GM21723 (cell line): ENCODE data around the gene RABL6.
"Not testable (repeated sequence)": the region's sequence is repeated elsewhere in the genome, so short reads cannot be mapped to it uniquely, and the experiment has no call there.

Source experiments
- ATAC-seq: cut with Tn5 transposase; IDR thresholded peaks from one replicate; pipeline ENCODE4 v1.9.1; 2021; ENCODE audit warnings: mild to moderate bottlenecking, moderate library complexity; ENCODE audit not compliant: unreplicated experiment

RABL6 gene

GRCh38 chr9:136774416-136775045 lies 33.2 kb upstream of the RABL6 start:
- no peak for ATAC-seq

- no peak for ATAC-seq
Observed at GRCh38 chr9:136775191-136775590, 32.6 kb upstream of the RABL6 start.

DNA sequence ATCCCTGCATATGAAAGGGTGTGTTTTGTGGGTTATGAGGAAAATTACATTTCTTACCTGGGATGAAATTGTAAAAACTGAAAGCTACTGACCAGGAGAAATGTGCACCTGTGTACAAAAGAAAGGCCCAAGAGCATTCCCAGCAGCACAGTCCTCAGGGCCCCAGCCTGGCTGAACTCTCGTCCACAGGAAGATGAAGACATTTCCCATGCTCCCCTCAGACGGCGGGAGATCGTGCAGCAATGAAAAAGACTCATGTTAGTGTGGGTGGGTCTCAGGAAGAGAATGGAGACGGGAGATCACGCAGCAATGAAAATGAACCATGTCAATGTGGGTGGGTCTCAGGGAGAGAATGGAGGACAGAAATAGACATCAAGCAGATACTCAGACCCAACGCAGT lies 30.8 kb upstream of the RABL6 start:
- ATAC-seq, result no peak

DNA sequence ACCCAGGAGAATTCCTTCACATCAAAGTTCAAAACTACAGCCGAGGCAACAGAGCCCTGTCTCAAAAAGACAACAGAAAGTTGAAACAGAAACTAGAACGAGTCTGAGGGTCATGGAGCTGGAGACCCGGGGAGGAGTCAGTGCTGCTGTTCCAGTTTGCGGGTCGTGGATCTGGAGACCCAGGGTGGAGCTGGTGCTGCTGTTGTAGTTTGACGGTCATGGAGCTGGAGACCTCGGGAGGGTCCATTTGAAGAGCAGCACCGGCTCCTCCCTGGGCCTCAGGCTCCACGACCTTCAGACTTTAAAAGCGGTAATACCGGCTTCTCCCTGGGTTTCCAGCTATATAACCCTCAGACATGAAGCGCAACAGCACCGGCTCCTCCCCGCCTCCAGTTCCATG lies 30.4 kb upstream of the RABL6 start:
- no peak for ATAC-seq

DNA sequence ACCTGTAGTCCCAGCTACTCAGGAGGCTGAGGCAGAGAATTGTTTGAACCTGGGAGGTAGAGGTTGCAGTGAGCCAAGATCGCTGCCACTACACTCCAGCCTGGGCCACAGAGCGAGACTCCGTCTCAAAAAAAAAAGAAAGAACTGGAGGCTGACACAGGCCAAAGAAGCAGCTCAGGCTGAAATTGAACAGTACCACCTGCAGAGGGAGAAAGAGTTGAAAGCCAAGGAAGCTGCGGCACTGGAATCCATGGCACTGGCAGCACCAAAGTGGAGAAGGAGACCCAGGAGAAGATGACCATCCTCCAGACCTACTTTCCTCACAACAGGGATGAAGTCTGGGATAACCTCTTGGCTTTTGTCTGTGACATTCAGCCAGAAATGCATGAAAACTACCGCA lies 27.9 kb upstream of the RABL6 start:
- no peak for ATAC-seq

DNA sequence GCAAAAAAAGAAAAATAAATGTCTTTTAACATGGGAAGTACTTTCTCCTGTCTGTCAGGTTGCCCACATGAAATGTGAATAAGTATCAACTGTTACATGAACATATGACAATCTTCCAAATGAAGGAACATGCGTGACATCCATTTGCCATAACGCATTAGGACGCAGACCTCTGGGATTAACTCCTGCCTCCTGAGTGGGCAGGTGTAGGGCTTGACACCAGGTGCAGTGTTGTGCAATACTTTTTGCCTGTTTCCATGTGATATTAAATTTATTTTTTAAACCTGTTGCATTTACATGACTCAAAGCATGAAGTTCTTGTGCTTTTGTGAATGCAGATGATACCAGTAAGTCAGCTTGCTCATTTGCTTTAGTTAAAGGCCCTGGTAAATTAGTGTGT lies 25.3 kb upstream of the RABL6 start:
- no peak for ATAC-seq

GRCh38 chr9:136784249-136784996 lies 23.3 kb upstream of the RABL6 start:
- ATAC-seq, result no peak

DNA sequence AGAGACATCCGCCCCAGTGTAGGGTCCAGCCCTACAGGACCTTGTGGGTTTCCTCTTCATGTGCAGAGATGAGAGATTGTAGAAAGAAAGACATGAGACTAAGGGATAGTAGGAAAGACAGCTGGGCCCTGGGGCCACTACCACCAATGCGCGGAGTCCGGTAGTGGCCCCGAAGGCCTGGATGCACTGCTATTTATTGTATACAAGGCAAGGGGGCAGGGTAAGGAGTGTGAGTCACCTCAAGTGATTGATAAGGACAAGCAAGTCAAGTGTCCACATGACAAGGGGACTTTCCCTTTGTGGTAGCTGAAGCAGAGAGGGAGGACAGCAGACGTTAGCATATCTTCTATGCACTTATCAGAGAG lies 22.8 kb upstream of the RABL6 start:
- ATAC-seq, result no peak

GRCh38 chr9:136785565-136786355 lies 22.0 kb upstream of the RABL6 start:
- ATAC-seq, result not testable (repeated sequence)

DNA sequence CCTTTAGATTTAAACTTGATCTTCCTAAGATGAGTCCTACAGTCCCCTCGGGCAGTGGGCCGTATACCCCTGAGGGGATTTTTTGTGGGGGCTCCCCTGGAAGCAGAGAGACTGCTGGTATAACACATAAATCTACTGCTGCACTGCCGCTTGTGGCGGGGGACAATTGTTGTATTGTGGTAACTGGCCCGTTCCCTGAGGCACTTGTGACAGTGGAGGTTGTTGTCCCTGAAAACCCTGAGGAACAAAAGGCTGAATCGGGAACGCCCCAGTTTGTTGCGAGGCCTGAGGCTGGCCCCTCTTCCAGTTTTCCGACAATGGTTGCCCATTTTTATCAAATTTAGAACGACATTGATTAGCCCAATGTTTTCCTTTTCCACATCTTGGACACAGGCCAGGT lies 21.3 kb upstream of the RABL6 start:
- no peak for ATAC-seq

DNA sequence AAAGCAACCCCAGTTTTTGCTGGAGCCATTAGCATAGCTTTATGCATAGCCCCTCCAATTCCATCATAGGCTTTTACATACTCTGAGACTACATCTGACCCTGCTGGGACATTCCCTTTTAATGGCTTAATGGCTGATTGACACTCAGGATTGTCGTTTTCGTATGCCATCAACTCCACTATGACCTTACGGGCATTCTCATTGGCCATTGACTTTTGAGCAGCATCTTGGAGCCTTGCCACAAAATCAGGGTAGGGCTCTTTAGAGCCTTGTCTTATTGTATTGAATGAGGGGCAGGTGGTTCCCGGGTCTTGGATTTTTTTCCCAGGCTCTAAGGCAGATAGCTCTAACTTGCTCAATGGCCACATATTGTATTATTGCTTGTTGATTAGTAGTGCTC lies 20.8 kb upstream of the RABL6 start:
- not testable (repeated sequence) for ATAC-seq

GRCh38 chr9:136787690-136788400 lies 19.9 kb upstream of the RABL6 start:
- no peak for ATAC-seq

DNA sequence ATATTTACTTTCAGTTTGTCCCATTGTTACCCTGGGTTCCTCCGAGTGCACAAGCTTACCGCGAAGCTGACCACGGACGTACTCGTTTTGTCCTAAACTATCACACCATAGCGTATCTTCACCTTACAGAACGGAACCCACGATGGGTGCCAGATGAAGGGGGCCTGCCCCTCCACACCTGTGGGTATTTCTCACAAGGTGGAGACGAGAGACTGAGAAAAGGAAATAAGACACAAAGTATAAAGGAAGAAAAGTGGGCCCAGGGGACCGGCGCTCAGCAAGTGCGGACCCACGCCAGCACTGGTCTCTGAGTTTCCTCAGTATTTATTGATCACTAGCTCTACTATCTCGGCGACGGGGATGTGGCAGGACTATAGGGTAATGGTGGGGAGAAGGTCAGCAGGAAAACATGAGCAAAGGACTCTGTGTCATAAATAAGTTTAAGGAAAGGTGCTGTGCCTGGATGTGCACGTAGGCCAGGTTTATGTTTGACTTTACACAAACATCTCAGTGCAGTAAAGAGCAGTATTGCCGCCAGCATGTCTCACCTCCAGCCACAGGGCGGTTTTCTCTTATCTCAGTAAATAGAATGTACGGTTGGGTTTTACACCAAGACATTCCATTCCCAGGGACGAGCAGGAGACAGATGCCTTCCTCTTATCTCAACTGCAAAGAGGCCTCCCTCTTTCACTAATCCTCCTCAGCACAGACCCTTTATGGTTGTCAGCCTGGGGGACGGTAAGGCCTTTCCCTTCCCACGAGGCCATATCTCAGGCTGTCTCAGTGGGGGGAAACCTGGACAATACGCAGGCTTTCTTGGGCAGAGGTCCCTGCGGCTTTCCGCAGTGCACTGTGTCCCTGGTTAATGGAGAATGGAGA lies 18.9 kb upstream of the RABL6 start:
- not testable (repeated sequence) for ATAC-seq

GRCh38 chr9:136789523-136789937 lies 18.2 kb upstream of the RABL6 start:
- no peak for ATAC-seq

DNA sequence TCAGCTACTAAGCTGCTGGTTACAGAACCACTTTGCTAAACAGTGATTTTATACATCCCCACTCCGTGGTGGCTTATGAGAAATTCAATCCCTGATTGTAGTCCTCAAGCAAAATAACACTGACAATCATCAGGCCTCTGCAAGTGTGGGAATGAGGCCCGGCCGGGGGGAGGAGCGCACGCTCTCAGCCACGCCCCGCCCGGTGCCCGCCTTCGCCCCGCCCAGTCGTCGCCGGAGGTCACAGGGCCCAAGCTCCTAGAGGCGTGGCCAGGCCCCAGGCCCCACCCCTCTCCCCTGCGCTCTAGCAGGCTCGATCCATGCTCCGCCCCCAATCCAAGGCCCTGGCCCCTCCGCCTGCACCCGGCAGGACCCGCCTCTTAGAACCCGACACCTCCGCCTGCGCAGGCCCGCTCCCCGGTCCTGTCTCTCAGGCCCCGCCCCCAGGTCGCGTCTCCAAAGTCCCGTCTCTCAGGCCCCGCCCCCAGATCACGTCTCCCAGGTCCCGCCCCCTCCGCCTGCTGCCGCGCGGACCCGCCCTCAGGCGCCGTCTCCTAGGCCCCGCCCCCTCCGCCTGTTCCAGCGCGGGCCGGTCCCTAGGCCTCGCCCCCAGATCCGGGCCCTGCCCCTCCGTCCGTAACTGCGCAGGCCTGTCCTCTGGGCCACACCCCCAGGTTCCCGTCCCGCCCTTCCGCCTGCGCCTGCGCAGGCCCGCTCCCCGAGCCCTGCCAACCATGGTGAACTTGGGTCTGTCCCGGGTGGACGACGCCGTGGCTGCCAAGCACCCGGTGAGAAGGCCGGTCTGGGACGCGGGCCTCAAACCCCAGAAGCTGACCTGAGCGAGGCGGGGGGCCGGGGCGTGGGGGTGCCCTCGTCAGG lies 16.9 kb upstream of the RABL6 start, which contains the start of gene TMEM141:
TMEM141 (plus strand) TSS at position 705 of the 876 bp plus-strand sequence; CDS start at position 732, 27 bp downstream.
- ATAC-seq, result peak; percentile 81

DNA sequence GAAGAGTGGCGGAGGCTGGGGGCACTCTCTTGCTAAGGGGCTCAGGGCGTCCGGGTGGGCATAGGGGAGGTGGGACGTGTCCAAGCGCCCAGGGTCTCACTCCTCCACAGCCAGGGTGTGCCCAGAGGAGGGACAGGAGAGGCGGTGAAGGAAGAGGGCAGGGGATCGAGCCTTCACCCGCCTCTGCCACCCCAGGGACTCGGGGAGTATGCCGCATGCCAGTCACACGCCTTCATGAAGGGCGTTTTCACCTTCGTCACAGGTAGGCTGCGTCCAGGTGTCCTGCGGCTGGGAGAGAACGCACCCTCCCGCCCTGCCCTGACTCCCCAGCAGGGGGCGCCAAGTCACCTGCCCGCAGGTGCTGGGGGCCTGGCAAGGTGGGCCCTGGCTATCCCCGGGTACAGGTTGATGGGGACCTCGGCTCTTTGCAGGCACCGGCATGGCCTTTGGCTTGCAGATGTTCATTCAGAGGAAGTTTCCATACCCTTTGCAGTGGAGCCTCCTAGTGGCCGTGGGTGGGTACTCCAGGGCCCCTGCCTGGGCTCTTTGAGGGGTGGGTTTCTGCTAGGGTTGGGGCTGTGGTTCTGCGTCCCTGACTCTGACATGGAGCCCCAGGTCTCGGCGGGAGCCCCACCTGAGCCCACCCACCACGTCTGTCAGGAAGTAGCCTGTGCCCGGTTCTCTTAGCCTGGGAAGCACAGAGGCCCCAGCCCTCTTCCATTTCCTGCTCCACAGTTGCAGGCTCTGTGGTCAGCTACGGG lies 16.1 kb upstream of the RABL6 start:
- peak; percentile 29 for ATAC-seq

DNA sequence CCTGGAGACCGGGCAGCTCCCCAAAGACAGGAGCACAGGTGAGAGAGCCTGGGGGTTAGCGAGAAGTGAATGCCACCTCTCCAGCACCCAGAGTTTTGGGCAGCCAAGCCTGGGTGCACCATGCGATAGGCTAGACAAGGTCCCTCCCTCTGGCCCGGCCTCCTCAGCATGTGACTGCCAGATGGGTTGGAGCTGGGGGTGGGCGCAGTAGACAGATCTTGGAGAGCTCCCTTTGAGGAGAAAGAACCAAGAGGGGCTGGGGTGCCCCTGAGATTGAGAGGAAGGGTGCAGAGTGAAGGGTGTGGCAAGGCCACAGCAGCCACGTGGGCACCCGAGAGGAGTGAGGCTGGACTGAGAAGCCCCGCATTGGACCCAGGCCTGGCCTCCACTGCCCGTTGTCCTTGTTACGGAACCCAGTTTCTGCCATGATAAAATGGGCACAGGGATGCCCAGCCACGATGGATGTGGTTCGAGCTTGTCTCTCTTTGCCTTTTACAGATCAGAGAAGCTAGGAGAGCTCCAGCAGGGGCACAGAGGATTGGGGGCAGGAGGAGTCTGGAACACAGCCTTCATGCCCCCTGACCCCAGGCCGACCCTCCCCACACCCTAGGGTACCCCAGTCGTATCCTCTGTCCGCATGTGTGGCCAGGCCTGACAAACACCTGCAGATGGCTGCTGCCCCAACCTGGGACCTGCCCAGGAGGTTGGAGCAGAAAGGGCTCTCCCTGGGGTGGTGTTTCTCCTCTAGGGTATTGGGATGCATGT lies 15.2 kb upstream of the RABL6 start:
- no peak for ATAC-seq
